ENCODE results near the gene COMMD10.

COMMD10 gene

GRCh38 chr5:116038817-116039216, 46.0 kb upstream of the COMMD10 start:
- Histone ChIP-seq H3K9me2 (replicated peaks; ENCODE audit: insufficient read depth, low read length) (no peaks in the 10 kb centered on the region), H3K27me3 (ENCODE audit: low read length) (no peaks in the 10 kb centered on the region), H3K4me2 (ENCODE audit: low read depth, low read length, poor library complexity, severe bottlenecking) (peak overlapping the region; percentile 53), H3K79me2 (ENCODE audit: insufficient read depth, low read length) (no peaks in the 10 kb centered on the region), H3K27ac (ENCODE audit: low read depth, low read length) (peak overlapping the region; percentile 60), H2AFZ (ENCODE audit: low read depth, low read length, severe bottlenecking) (peak overlapping the region; percentile 95), H3K36me3 (ENCODE audit: low read length) (no peaks in the 10 kb centered on the region), H3K9ac (ENCODE audit: low read length) (peak overlapping the region; percentile 44), H3F3A (ENCODE audit: insufficient read depth) (no peaks in the 10 kb centered on the region), H4K20me1 (ENCODE audit: low read depth, low read length) (no peaks in the 10 kb centered on the region), H3K9me3 (ENCODE audit: insufficient read depth, low read length) (no peaks in the 10 kb centered on the region), H3K4me3 (ENCODE audit: insufficient read depth, low read length, poor library complexity, severe bottlenecking) (peak overlapping the region; percentile 28)
- TF ChIP-seq EZH2phosphoT487 (conservative IDR thresholded peaks at IDR 0.05; ENCODE audit: low read length): no peak
- TF ChIP-seq CTCF (IDR thresholded peaks at IDR 0.05; ENCODE audit: insufficient read depth, low read length, poor library complexity, severe bottlenecking): no peak

DNA sequence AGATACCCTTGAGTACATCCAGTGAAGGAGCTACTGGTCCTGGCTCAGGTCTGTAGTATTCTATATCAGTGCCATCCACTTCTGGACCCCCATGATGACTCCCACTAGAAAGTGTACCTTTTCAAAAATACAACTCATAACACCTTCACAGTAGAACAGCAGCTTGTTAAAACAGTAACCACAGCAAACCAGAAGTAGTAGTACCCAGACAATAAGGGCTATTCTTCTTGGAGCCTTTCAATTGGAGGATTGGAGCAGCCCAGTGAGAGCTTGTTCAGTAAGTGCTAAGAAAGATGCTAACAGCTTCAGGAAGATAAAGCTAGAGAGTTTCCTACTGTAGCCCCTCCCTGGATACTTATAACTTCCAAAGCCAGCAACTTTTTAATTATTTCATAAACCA, 42.5 kb upstream of the COMMD10 start:
- no peak overlapping the region for H3K4me2 ChIP-seq (ENCODE audit: low read depth, low read length, poor library complexity, severe bottlenecking)
- H4K20me1 ChIP-seq (ENCODE audit: low read depth, low read length): no peaks in the 10 kb centered on the region
- no peak overlapping the region for H3K9ac ChIP-seq (ENCODE audit: low read length)
- H3K27me3 ChIP-seq (ENCODE audit: low read length): no peaks in the 10 kb centered on the region
- TF ChIP-seq EZH2phosphoT487 (conservative IDR thresholded peaks at IDR 0.05; ENCODE audit: low read length) (no peak), CTCF (IDR thresholded peaks at IDR 0.05; ENCODE audit: insufficient read depth, low read length, poor library complexity, severe bottlenecking) (no peak)
- H3K36me3 ChIP-seq (ENCODE audit: low read length): no peaks in the 10 kb centered on the region
- H3K27ac ChIP-seq (ENCODE audit: low read depth, low read length): no peak overlapping the region
- H3F3A ChIP-seq (ENCODE audit: insufficient read depth): no peaks in the 10 kb centered on the region
- H3K9me2 ChIP-seq (replicated peaks; ENCODE audit: insufficient read depth, low read length): no peaks in the 10 kb centered on the region
- H3K79me2 ChIP-seq (ENCODE audit: insufficient read depth, low read length): no peaks in the 10 kb centered on the region
- no peaks in the 10 kb centered on the region for H3K9me3 ChIP-seq (ENCODE audit: insufficient read depth, low read length)
- H2AFZ ChIP-seq (ENCODE audit: low read depth, low read length, severe bottlenecking): no peak overlapping the region
- no peak overlapping the region for H3K4me3 ChIP-seq (ENCODE audit: insufficient read depth, low read length, poor library complexity, severe bottlenecking)

GRCh38 chr5:116044073-116044472, 40.8 kb upstream of the COMMD10 start:
- Histone ChIP-seq H3F3A (ENCODE audit: insufficient read depth) (no peaks in the 10 kb centered on the region), H3K9ac (ENCODE audit: low read length) (no peak overlapping the region), H3K27me3 (ENCODE audit: low read length) (no peaks in the 10 kb centered on the region), H3K36me3 (ENCODE audit: low read length) (no peaks in the 10 kb centered on the region), H3K27ac (ENCODE audit: low read depth, low read length) (no peak overlapping the region), H3K9me3 (ENCODE audit: insufficient read depth, low read length) (no peaks in the 10 kb centered on the region), H2AFZ (ENCODE audit: low read depth, low read length, severe bottlenecking) (no peak overlapping the region), H3K79me2 (ENCODE audit: insufficient read depth, low read length) (no peaks in the 10 kb centered on the region), H4K20me1 (ENCODE audit: low read depth, low read length) (no peaks in the 10 kb centered on the region), H3K4me3 (ENCODE audit: insufficient read depth, low read length, poor library complexity, severe bottlenecking) (no peak overlapping the region), H3K9me2 (replicated peaks; ENCODE audit: insufficient read depth, low read length) (no peaks in the 10 kb centered on the region), H3K4me2 (ENCODE audit: low read depth, low read length, poor library complexity, severe bottlenecking) (no peak overlapping the region)
- TF ChIP-seq CTCF (IDR thresholded peaks at IDR 0.05; ENCODE audit: insufficient read depth, low read length, poor library complexity, severe bottlenecking) (no peak), EZH2phosphoT487 (conservative IDR thresholded peaks at IDR 0.05; ENCODE audit: low read length) (no peak)
